Neural crest cell (in vitro differentiated cells): ENCODE measurements around the gene DNAJC15. TPM values are rescaled to one million over a fixed set of nuclear protein-coding genes. Genes with fewer than 3 reads are reported as not detected.

Source experiments
- DNase-seq: peaks from one replicate; pipeline ENCODE4 v3.0.0; 2021; ENCODE audit warnings: low read depth, mixed read lengths, low spot score
- H3K27ac Mint-ChIP-seq: one replicate; pipeline ENCODE4 v1.8.0; 2021; ENCODE audit warnings: mild to moderate bottlenecking, mixed read lengths; ENCODE audit not compliant: unreplicated experiment
- H3K27me3 Mint-ChIP-seq: 2 replicates; pipeline ENCODE4 v1.8.0; 2021; ENCODE audit warnings: low read depth, mild to moderate bottlenecking, mixed read lengths
- H3K36me3 Mint-ChIP-seq: 2 replicates; pipeline ENCODE4 v1.8.0; 2021; ENCODE audit warnings: low read depth, mild to moderate bottlenecking, mixed read lengths
- H3K4me1 Mint-ChIP-seq: 2 replicates; pipeline ENCODE4 v1.8.0; 2021; ENCODE audit warnings: mixed read lengths
- H3K4me3 Mint-ChIP-seq: one replicate; pipeline ENCODE4 v1.8.0; 2021; ENCODE audit warnings: mild to moderate bottlenecking, mixed read lengths
- H3K9me3 Mint-ChIP-seq: 2 replicates; pipeline ENCODE4 v1.8.0; 2021; ENCODE audit warnings: mixed read lengths
- CTCF ChIP-seq: fragments of 200-600 bp; sonication (generic); conservative IDR thresholded peaks from 2 replicates; pipeline ENCODE4 v1.5.0; 2021; ENCODE audit warnings: antibody characterized with exemption, mild to moderate bottlenecking
- long read RNA-seq: library from polyadenylated mRNA; unstranded; transcript quantifications from one replicate; pipeline ENCODE4 v2.0.0, GENCODE V29; 2020
- total RNA-seq: library from RNA; stranded (reverse); gene quantifications from 2 replicates; pipeline ENCODE4 v1.2.1, GENCODE V29; 2021

DNAJC15 gene
- 14.7 and 16.6 TPM in 2 replicates for total RNA-seq
- long read RNA-seq, full-length matches to known transcripts = 14 of 18 reads
- long read RNA-seq, partial matches to known transcripts = 1 of 18 reads
- long read RNA-seq, other reads (novel, unspliced or antisense) = 3 of 18 reads

- no peak for TF ChIP-seq CTCF
- Mint-ChIP-seq H3K36me3 (peaks cover 8% of the 10 kb centered on the region), H3K9me3 (peaks cover 7% of the 10 kb centered on the region), H3K27me3 (peaks cover 2% of the 10 kb centered on the region), H3K4me3 (peak within 1 kb of the TSS; percentile 98), H3K27ac (peak within 1 kb of the TSS; percentile 98), H3K4me1 (peaks cover 24% of the 10 kb centered on the region)
- peak; percentile 71 for DNase-seq
Measured at GRCh38 chr13:43023289-43023963, at the start of gene DNAJC15. Gene DNAJC15 (plus strand): TSS chr13:43023586. CDS start chr13:43023627, 41 bp downstream.

GRCh38 chr13:42976066-42976465, 47.3 kb upstream of the DNAJC15 start:
- no peaks in the 10 kb centered on the region for H3K36me3 Mint-ChIP-seq
- TF ChIP-seq CTCF = no peak
- H3K27ac Mint-ChIP-seq = no peak overlapping the region
- DNase-seq = no peak
- peaks cover 6% of the 10 kb centered on the region for H3K9me3 Mint-ChIP-seq
- no peaks in the 10 kb centered on the region for H3K4me1 Mint-ChIP-seq
- H3K27me3 Mint-ChIP-seq = no peaks in the 10 kb centered on the region
- no peak overlapping the region for H3K4me3 Mint-ChIP-seq

DNA sequence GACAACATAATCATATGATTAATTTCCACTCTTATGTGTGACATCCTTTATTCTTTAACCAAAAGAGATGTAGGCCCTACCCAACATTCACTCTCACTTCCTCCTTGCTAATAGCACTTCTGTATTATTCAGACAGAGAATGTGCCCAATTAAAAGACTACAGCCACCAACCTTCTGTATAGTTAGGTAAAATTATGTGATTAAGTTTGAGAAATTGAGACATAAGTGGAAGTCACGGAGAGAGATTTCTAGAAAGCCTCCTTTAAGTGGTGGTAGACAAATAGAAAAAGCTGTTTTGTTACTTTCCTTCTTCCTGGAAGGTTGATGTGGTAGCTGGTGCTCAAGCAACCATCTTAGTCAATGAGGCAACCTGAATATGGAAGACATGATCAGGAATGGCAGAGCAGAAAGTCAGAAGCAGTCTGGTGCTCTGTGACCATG, 46.1 kb upstream of the DNAJC15 start:
- Mint-ChIP-seq H3K27ac (no peak overlapping the region), H3K27me3 (no peaks in the 10 kb centered on the region), H3K36me3 (no peaks in the 10 kb centered on the region), H3K4me3 (no peak overlapping the region), H3K9me3 (peaks cover 6% of the 10 kb centered on the region), H3K4me1 (no peaks in the 10 kb centered on the region)
- no peak for TF ChIP-seq CTCF
- DNase-seq = no peak

- Mint-ChIP-seq H3K4me1 (no peaks in the 10 kb centered on the region), H3K4me3 (no peak overlapping the region), H3K36me3 (no peaks in the 10 kb centered on the region), H3K9me3 (peaks cover 6% of the 10 kb centered on the region), H3K27me3 (no peaks in the 10 kb centered on the region), H3K27ac (no peak overlapping the region)
- TF ChIP-seq CTCF = no peak
- DNase-seq = no peak
Measured at GRCh38 chr13:42981317-42981716, 42.1 kb upstream of the DNAJC15 start.

- H3K27me3 Mint-ChIP-seq = no peaks in the 10 kb centered on the region
- H3K4me1 Mint-ChIP-seq = no peaks in the 10 kb centered on the region
- H3K36me3 Mint-ChIP-seq = no peaks in the 10 kb centered on the region
- no peak overlapping the region for H3K4me3 Mint-ChIP-seq
- peaks cover 6% of the 10 kb centered on the region for H3K9me3 Mint-ChIP-seq
- no peak overlapping the region for H3K27ac Mint-ChIP-seq
- no peak for DNase-seq
- TF ChIP-seq CTCF = no peak
Measured at GRCh38 chr13:42981853-42982252, 41.5 kb upstream of the DNAJC15 start.
